Fibroblast of the aortic adventitia (primary cell): Measurements from ENCODE around the gene DSC1. TPM values are rescaled to one million over a fixed set of nuclear protein-coding genes. Genes with fewer than 3 reads are reported as not detected.

Experiments used
- DNase-seq: peaks from one replicate; pipeline ENCODE4 v3.0.0-alpha.2; 2010; ENCODE audit warnings: low read depth
- H3K4me3 ChIP-seq: 2 replicates; pipeline ENCODE4 v1.5.1; 2011; ENCODE audit warnings: low read depth, mild to moderate bottlenecking, control low read depth, low read length, moderate library complexity
- CTCF ChIP-seq: IDR thresholded peaks from 2 replicates; pipeline ENCODE4 v1.5.1; 2011; ENCODE audit warnings: mild to moderate bottlenecking, low read length, control low read depth, inconsistent platforms; ENCODE audit not compliant: insufficient read depth
- total RNA-seq: library from RNA; depleted of rRNA; stranded (reverse); fragments of >200 nt; gene quantifications from 2 replicates; pipeline ENCODE4 v1.2.3, GENCODE V29; 2012; ENCODE audit warnings: low replicate concordance

The DSC1 gene
- total RNA-seq, 1 donor: not detected

DNA sequence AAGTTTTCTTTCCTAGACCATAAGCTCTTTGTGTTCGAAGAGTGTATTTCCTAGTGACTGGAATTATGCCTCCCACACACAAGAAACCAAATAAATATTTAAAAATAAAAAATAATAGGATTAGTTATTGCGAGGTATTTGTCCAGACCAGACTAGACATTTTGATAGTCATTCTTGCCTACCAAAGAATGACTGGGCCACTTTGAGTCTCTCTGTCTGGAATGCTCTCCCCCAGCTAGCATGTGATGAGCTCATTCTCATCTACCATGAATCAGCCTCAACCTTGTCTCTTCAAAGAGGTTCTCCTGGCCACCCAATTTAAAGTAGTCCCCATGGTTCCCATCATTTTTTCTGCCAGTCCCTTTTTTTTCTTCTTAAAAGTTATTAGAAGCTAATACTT is 13.9 kb upstream of the DSC1 start:
- DNase-seq: no peak
- H3K4me3 ChIP-seq: no peak overlapping the region
- TF ChIP-seq CTCF: no peak

DNA sequence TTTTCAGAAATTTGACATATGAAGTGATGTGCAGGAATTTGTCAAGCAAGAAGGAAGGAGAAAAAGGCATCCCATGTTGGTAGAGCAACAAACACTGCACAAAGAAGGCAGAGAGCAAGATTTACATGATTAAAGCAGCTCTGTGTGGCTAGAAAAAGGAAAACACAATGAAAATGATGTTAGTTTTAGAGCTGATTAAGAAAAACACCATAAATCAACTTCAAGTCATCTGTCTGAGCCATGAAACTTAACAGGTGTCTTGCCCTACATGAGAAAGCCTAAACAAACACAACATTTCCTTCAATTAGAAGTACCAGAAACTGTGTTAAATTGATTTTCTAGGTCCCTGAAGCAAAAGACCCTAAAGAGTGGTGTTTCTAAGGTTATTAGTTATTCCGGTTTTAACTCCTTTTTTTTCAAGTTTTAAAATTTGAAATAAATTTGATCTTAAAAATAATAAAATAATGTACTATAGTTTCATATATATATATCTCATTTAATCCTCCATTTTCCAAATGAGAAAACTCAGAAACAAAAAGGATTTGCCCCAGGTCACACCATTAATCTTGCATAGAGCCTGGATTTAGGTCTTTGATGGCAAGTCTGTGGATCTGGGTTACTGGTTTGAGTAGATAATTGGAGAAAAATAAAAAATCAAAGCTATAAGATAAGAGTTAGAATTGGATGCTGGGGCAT is 8.6 kb upstream of the DSC1 start:
- no peak for DNase-seq
- TF ChIP-seq CTCF: no peak
- H3K4me3 ChIP-seq: no peak overlapping the region

DNA sequence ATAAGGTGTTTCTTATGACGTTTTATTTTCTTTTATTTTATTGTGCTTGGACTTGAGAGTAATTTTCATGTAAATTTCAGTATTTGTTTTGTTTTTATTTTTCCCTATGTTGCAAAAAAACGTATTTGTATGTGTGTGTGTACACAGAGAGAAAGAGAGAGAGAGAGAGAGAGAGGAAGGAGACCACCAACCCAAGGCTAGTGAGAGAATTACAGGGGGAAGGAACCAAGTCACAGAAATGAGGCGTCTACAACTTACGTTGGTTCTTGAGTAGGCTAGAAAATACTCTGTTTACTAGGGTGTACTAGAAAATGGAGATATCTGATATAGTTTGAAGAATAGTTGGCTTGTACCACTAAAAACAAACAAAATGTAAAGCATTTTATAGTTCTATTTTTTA is 7.7 kb upstream of the DSC1 start:
- DNase-seq: no peak
- TF ChIP-seq CTCF: no peak
- H3K4me3 ChIP-seq: no peak overlapping the region

DNA sequence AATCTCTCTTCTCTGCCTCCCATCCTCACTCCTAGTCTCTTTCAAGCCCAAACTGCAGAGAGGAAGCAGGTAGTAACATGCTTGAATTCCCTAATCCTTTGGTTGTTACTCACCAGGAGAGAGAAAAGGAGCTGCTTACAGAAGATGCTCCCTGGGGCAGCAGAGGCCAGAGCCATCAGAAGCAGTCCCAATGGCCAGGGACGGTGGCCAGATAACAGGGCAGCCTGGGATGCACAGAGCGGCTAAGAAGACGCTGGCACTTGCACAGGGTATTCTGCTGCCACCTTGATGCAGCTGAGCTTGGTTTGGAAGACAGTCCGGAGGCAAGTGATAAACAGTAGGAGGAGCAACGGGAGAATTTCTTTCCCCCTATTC is 250 bp downstream of the DSC1 start:
- DNase-seq: no peak
- TF ChIP-seq CTCF: no peak
- H3K4me3 ChIP-seq: no peak overlapping the region

- DNase-seq: no peak
- no peak overlapping the region for H3K4me3 ChIP-seq
- TF ChIP-seq CTCF: no peak
Measured at GRCh38 chr18:31161757-31162418, 768 bp downstream of the DSC1 start.

DNA sequence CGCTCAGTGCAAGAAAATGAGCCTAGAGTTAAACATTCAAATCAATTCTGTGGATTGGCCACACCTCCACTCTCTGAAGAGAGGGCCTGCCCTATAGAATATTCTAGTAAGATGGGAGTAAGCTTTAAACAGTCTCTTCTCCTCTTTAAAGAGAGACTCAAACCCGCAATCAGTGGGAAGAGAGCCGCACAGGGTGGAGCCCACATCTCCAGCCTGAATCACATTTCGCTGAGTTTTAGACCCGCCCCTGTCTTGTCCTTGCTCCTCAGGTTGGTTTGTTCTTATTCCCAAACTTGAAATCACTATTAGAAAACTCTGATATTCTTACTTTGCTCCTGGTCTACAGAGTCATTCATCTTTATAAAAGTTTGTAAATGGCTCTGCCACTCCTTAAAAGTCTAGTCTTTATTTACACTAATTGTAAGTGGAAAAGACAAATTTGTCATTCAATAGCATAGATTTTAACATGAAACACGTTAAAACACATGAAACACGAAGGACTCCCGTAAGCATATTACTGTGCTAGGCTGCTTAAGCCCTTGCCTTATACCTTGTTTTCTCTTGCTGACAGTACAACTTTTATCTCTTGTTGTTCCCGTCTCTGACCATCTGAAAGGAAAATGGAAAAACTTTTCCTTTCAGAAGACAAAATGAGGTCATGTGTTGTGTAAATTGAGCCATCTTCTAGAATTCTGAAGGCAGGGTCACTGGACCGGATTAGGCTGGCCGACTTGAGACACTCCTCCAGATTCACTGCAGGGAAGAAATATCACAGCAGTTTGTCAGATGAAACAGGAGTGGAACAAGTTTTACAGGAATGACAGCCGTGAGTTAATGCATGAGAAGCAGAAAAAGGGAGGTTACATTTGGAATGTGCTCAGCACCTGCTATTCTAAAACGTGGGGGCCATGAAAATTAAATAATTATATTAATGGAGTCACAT is 5.6 kb downstream of the DSC1 start:
- no peak for TF ChIP-seq CTCF
- H3K4me3 ChIP-seq: no peak overlapping the region
- DNase-seq: no peak
